Measurements from ENCODE around the gene CPT1C.

- TF ChIP-seq CTCF (IDR thresholded peaks at IDR 0.05; ENCODE audit: low read depth, low read length, poor library complexity, severe bottlenecking) (no peak), EZH2phosphoT487 (IDR thresholded peaks at IDR 0.05; ENCODE audit: borderline replicate concordance, low read length) (no peak)
Measured at GRCh38 chr19:49687150-49687549, 3.8 kb upstream of the CPT1C start.
